GM19238 (cell line): ENCODE measurements around the gene SPATA19.

Experiments
- DNase-seq: peaks from one replicate; pipeline ENCODE4 v3.0.0; 2011; ENCODE audit warnings: low spot score; ENCODE audit not compliant: insufficient read length

SPATA19 gene

GRCh38 chr11:133818302-133818701, 27.0 kb downstream of the SPATA19 start:
- DNase-seq = no peak

GRCh38 chr11:133817449-133817848, 27.9 kb downstream of the SPATA19 start:
- no peak for DNase-seq

GRCh38 chr11:133816146-133816870, 29.0 kb downstream of the SPATA19 start:
- no peak for DNase-seq

GRCh38 chr11:133815636-133816035, 29.7 kb downstream of the SPATA19 start:
- DNase-seq = no peak

GRCh38 chr11:133814588-133815100, 30.7 kb downstream of the SPATA19 start:
- DNase-seq = no peak

- no peak for DNase-seq
These were observed 33.2 kb downstream of the SPATA19 start for GRCh38 chr11:133811850-133812685.

GRCh38 chr11:133810766-133811165, 34.5 kb downstream of the SPATA19 start:
- no peak for DNase-seq

GRCh38 chr11:133809569-133810491, 35.5 kb downstream of the SPATA19 start:
- DNase-seq = no peak

- DNase-seq = no peak
These were observed 36.7 kb downstream of the SPATA19 start for GRCh38 chr11:133808393-133809140.

GRCh38 chr11:133803026-133803425, 42.3 kb downstream of the SPATA19 start:
- DNase-seq = no peak

- DNase-seq = no peak
These were observed 44.0 kb downstream of the SPATA19 start for GRCh38 chr11:133801356-133801755.

GRCh38 chr11:133800666-133801065, 44.6 kb downstream of the SPATA19 start:
- no peak for DNase-seq

GRCh38 chr11:133797554-133797953, 47.8 kb downstream of the SPATA19 start:
- no peak for DNase-seq

GRCh38 chr11:133796043-133796795, 49.1 kb downstream of the SPATA19 start:
- DNase-seq = no peak

- DNase-seq = no peak
These were observed 50.2 kb downstream of the SPATA19 start for GRCh38 chr11:133795088-133795487.

GRCh38 chr11:133794205-133794604, 51.1 kb downstream of the SPATA19 start:
- no peak for DNase-seq

- DNase-seq = no peak
These were observed 51.9 kb downstream of the SPATA19 start for GRCh38 chr11:133793271-133794035.

GRCh38 chr11:133790995-133791394, 54.3 kb downstream of the SPATA19 start:
- no peak for DNase-seq
